T-helper 2 cell (primary cell): Measurements from ENCODE around the gene NOLC1.

ENCODE experiments used
- DNase-seq, 5 experiments: peaks; one replicate each; pipeline versions ENCODE4 v3.0.0 to v3.0.0-alpha.2; 2012 to 2022

The NOLC1 gene

DNA sequence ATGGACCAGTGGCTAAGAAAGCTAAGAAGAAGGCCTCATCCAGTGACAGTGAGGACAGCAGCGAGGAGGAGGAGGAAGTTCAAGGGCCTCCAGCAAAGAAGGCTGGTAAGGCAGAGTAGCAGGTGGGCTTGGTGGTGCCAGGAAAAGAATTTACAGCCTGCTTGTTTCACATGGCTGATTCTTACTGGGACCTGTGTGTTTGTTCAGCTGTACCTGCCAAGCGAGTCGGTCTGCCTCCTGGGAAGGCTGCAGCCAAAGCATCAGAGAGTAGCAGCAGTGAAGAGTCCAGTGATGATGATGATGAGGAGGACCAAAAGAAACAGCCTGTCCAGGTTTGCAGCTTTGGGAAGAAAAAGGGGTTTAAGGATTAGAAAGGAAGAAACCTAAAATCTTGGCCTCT is 5.0 kb downstream of the NOLC1 start:
- DNase-seq: no peak

DNA sequence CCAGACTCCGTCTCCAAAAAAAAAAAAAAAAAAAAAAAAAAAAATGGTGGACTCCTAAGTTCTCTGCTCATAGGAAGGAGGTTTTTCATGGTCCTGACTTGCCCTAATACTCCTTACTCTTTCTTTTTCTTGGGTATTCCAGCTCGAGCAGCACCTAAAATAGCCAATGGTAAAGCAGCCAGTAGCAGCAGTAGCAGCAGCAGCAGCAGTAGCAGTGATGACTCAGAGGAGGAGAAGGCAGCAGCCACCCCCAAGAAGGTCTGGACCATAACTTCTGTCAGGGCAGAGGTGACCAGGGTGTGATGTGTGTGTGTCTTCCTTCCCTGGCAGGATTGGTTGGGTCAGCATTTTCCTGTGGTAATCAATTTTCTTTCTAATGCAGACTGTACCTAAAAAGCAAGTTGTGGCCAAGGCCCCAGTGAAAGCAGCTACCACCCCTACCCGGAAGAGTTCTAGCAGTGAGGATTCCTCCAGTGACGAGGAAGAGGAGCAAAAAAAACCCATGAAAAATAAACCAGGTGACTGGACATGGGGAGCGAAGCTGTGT is 6.9 kb downstream of the NOLC1 start:
- DNase-seq: no peak

DNA sequence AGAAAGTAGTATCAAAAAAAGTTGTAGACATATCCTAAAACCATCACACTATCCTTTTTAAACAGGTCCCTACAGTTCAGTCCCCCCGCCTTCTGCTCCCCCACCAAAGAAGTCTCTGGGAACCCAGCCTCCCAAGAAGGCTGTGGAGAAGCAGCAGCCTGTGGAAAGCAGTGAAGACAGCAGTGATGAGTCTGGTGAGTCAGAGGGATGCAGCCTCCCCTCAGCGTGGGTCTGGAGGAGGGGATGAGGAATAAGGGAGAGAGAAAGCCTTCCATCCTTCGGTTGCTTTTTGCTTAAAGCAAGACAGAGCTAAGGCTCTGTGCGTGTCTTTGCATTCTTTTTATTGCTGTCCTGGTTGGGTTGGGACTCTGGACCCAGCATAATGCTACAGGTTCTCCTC is 7.6 kb downstream of the NOLC1 start:
- DNase-seq: no peak

DNA sequence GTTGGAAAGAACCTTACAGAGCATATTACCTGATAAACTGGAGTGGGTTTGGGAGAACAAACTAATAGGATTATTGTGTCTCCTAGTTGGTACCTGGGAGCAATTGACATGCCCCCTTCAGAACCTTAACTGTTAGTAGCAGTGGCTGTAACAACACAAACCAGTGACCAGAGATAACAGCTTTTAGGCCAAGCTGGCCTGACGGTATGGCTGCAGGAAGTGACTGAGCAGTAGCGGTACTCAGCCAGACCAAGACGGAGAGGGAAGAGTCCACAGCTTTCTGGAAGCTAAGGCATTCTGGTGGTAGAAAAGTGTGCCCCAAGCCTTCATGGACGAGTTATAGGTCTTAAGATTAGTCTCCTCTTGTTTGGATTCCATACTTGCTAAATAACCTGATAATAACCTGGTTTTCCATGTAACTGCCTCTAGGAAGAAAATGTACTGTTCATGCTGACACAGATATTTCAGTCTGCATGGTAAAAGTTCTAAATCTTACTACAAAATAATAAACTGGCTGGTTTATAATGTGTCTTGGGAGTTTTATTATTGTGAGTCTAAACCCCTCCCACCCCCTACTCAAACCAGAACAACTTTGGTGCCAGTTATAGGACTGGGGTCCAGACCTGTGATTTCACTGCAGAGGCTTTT is 11.3 kb downstream of the NOLC1 start:
- no peak for DNase-seq

DNA sequence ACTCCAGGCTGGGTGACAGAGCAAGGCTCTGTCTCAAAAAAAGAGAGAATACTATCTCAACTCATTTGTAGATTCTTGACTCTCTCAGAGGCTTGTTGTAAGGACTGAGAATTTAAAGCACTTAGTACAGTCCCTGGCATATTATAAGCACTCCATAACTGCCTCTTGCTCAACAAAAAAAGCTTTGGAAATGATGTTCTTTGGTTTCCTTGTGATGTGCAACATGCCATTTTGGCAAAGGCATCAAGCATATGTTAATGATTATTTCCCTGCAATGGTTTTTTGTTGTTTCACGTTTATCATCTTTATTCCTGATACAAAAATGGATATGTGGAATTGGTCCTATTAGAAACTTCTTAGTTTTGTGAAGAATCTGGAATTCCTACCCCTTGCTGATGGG is 15.7 kb downstream of the NOLC1 start:
- no peak for DNase-seq

DNA sequence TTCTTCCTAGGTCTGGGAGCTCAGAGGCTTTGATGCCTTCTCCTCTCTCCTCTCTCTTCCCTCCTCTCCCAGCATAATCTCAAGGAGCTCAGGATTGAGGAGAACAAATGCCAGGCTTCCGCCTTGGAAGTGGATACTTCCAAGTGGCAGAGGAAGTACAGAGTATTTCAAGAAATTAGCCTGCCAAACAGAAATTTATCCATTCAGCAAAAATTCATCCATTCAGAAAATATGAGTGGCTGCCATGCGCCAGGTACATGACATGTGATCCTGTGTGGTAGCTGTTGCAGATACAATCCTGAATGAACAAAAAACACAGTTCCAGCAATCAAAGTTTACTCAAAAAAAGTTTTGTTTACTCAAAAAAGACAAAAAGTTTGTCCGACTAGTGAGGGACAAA is 18.4 kb downstream of the NOLC1 start:
- no peak for DNase-seq

DNA sequence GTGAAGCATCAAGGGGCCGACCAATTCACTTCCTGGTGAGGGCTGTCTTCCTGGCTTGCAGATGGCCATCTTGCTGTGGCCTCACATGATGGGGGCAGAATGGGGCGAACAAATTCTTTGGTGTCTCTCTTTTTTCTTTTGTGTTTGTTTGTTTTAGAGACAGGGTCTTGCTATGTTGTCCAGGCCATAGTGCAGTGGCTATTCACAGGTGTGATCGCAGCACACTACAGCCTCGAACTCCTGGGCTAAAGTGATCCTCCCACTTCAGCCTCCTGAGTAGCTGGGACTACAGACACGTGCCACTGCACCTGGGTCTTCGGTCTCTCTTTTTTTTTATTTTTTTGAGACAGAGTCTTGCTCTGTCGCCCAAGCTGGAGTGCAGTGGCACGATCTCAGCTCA is 20.1 kb downstream of the NOLC1 start:
- DNase-seq: no peak

DNA sequence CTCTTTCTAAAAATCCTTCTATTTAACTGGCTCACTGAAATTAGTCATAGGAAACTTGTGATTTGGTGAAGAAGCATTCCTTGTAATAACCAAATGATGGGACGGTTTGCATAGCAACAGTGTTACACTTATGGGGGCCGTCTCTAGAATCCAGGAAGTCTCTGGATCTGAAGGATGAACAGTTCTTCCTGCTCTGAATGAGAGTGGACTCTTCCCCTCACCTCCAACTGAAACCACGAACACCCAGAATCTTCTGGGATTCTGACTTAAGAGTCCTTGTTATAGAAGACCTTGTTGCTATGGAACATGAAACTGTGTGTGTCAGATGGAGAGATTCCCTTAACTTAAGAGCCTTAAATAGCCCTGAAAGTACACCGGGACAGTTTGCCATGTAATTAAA is 23.2 kb downstream of the NOLC1 start:
- no peak for DNase-seq

DNA sequence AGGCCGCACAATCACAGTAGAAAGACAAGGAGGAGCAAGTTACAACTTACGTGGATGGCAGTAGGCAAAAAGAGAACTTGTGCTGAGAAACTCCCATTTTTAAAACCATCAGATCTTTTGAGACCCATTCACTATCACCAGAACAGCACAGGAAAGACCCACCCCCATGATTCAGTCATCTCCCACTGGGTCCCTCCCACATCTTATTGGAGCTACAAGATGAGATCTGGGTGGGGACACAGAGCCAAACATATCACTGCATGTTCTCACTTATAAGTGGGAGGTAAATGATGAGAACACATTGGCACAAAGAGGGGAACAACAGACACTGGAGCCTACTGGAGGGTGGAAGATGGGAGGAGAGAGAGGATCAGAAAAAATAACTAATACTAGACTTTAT is 32.4 kb downstream of the NOLC1 start:
- DNase-seq: no peak

DNA sequence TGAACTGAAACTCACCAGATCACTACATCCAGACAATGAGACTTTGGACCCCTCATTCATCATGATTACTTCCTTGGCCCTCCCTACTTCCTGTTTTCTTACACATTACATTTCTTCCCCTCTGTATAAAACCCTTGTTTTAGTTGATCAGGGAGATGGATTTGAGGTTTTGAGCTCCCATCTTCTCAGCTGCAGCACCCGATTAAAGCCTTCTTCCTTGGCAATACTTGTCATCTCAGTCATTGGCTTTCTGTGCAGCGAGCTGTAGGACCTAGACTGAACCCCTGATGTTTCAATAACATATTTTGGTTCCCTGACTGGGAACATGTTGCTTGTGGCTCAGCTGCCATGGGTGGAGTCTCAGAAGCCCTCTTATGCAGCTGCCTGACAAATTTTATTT is 33.1 kb downstream of the NOLC1 start:
- DNase-seq: no peak

DNA sequence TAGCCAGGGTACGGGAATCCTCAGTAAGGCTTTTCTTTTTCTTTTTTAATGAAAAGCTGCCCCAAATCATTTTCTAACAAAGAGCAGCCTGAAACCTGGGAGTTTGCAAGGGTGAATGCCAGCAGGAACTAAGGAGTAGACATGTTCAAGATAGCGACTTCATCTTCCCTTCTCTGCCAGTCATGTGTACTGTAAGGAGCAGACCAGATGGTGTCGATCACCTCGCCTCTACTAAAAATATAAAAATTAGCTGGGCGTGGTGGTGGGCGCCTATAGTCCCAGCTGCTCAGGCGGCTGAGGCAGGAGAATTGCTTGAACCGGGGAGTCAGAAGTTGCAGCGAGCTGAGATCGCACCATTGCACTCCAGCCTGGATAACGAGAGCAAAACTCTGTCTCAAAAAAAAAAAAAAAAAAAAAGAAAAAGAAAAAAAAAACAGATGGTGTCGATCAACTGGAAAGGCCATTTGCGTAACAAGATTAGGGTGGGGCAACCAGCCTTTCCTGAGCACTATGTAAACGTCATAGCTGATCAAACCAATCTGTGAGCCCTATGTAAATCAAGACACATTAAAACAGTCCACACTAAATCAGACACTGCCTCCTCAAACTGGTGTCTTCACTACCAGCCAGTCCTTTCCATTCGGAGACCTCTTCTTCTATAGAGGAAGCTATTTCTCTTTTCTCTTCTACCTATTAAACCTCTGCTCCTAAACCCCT is 33.8 kb downstream of the NOLC1 start:
- DNase-seq: no peak

DNA sequence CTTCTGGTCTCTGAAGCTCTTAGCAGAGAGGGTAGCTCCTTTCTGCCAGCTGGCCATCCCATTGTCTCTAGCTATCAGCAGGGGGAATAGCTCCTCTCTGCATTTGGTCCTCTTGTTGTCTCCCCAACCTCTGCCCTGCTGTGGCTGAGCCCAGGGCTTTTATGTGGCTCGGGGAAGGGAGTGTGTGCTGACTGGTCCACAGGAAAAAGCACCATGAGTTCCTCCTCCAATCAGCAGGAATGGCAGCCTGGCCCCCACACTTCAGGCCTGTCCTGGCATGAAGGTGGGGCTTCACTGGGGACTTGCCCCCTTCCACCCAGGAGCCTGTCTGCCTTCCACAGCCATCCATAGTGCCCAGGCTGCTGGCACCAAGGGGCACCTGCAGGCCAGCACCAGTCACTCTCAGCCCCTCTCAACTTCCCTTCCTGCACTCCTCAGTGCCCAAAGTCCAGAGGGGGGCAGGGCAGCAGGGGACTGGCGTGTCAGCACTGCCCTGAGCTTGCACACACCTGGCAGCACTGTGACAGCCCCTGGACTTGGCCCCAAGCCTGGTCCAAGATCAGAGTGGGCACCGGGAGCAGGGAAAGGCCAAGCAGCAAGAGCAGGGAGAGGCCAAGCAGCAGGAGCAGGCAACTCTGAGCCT is 36.2 kb downstream of the NOLC1 start:
- peak in 1 of 5 experiments; percentile 48 for DNase-seq

DNA sequence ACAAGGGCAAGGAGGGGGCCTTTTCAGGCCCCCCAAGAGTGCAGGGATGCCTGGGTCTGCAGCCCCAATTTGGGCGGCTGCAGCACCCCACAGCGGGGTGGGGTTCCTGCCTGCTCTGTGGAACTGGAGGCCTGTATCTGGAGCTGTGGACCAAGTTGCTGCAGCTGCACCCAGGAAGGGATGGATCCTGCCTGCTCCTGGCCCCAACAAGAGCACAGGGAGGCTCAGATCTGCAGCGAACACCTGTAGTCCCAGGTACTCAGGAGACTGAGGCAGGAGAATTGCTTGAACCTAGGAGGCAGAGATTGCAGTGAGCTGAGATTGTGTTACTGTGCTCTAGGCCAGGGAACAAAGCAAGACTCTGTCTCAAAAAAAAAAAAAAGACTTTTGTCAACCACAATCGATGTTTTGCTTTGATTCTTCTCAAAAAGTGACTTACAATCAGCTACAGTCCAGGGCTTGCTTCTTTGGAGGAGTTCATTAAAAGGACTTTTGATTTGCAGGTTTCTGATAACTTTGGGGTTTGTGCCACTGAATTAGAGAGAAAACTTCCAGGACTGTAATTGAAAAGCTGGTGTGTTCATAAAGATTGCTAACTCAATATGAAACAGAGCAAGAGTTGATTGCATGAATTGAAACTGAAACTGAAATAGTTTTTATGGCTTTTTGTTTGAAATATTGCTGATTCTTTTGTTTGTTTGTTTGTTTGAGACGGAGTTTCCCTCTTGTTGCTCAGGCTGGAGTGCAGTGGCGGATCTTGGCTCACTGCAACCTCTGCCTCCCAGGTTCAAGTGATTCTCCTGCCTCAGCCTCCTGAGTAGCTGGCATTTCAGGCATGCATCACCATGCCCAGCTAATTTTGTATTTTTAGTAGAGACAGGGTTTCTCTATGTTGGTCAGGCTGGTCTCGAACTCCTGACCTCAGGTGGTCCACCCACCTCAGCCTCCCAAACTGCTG is 37.0 kb downstream of the NOLC1 start:
- DNase-seq: peak in 1 of 5 experiments; percentile 84

DNA sequence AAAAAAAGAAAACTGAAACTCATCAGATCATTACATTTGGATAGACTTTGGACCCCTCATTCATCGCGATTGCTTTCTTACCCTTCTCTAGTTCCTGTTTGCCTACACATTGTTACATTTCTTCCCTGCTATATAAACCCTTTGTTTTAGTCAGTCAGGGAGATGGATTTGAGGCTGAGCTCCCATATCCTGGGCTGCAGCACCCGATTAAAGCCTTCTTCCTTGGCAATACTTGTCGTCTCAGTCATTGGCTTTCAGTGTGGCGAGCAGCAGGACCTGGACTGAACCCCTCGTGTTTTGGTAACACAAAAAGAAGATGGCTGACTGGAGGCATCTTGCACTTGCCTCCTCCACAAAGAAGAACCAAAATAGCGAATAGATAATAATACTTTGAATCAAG is 39.8 kb downstream of the NOLC1 start:
- no peak for DNase-seq

DNA sequence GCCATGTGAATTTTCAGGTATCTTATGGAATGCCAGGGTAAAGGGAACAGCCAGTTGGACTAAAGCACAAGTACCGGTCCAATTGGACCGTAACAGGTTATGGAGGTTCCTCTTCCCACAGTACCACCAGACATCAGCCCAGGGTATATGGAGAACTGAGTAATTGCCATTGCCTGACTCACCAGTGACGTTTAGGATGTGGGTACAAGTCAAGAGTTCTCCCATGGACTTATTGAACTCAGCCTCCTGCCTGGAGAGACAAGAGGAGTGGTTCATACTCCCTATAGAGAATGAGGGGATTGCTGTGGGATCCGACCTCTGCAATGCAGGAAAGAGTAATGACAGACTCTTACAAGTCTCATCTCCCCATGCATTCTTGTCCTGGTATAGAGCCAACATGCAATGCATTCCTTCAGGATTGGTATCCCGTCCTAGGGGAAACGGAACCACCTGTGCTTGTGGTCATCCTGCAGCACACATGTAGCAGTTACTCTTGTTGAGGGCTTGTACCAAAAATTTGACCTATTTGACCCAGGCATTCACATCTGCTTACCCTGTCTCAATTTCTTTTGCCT is 43.2 kb downstream of the NOLC1 start:
- DNase-seq: no peak

DNA sequence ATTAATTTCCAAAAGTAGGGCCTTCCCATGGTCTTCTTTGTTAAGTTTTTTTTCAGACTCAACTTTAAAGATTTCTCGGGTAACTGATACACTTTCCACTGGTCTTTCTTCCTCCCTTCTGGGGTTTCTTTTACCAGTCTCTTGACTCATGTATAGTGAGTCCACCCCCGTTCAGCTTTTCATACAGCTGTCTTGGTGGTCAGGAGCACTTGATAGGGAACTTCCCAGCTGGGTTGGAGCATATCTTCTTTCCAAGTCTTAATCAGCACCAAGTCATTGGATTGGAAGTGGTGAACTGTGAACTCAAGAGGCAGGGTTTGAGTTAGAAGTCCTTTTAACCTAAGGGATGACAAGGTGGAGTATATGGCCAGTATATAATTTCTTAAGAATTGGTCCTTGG is 44.7 kb downstream of the NOLC1 start:
- no peak for DNase-seq

DNA sequence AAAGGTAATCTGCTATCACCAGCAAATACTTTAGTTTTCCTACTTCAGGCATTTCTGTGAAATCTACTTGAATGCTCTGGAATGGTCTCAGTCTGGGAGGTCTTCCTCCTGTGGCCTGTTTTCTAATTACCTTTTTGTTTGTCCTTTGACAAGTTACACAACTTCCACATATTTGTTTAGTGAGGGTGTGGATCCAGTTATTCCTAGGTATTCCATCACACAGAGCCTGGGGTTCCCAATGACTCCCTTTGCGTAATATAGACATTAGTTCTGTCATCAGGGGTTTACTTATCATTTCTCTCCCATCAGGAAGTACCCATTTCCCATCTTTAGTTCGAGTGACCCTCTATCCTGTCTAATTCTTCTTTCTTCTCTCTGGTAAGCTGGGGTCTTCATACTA is 45.8 kb downstream of the NOLC1 start:
- DNase-seq: no peak

DNA sequence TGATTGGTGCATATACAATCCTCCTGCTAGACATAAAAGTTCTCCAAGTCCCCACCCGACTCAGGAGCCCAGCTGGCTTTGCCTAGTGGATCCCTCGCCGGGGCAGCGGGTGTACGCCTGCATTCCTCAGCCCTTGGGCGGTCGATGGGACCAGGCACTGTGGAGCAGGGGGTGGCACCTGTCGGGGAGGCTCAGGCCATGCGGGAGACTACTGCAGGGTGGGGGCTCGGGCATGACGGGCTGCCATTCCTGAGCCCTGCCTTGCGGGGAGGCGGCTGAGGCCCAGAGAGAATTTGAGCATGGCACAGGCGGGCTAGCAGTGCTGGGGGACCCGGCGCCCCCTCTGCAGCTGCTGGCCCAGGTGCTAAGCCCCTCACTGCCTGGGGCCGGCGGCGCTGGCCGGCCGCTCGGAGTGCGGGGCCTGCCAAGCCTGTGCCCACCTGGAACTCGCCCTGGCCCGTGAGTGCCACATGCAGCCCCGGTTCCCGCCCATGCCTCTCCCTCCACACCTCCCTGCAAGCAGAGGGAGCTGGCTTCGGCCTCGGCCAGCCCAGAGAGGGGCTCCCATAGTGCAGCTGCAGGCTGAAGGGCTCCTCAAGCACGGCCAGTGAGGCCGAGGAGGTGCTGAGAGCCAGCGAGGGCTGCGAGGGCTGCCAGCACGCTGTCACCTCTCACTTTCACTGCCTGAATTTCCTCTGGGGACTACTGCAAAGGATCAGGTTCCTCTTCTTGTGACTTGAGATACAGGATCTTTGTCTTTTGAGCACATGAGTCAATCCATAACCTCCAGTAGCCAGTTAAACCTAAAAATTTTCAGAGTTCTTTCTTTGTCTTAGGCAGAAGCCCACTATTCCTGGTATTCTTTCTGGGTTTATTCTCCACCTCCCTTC is 48.8 kb downstream of the NOLC1 start:
- no peak for DNase-seq

DNA sequence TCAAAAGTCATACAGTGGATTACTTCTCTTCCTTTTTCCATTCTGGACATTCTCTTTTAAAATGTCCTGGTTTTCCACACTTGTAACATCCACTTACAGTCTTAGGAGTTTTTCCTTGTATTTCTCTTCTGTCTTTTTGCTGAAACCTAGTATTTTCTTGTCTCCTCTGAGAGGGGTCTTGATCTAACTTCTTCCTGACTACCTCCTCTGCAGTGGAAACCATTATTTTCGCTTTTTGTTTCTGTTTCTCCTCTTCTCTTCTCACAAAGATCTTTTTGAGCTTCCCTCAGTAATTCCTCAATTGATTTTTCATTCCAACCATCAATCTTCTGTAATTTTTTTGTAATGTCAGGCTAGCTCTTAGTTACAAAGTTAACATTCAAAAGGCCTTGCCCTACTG is 50.2 kb downstream of the NOLC1 start:
- DNase-seq: no peak

DNA sequence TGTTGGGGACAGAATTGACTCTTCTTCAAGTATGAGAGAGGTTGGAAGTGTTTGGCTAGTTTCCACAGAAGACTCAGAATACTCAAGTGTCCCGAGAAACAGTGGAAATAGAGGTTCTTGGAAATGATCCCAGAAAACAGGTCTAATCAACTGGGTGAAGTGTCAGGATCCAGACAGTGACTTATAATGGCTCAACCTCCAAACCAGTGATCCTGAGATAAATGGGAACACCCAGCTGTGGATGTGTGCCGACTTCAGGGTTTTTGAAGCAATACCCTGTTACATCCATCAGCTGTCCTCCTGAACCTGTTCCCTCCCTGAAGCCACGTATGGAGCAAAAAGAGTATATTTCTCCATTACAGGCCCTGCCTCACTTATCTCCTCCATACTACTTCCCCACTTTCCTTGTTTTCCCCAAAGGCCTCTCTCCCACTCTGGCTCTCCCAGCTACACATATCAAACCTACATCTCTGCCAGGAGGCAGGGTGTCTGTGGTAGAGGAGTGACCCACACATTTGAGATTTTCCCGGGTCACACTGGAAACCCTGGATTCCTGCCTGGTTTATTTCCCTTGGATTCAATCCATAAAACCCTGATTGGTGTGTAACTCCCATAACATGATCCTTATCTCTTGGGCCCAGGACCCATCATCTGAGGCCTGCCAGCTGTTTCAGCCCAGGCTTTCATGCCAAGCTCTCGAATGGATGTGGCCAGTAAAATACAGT is 56.3 kb downstream of the NOLC1 start:
- no peak for DNase-seq
